ENCODE measurements around the gene TMEM141.
"Not testable (repeated sequence)": the region's sequence is repeated elsewhere in the genome, so short reads cannot be mapped to it uniquely, and the experiment has no call there.

TMEM141 gene

DNA sequence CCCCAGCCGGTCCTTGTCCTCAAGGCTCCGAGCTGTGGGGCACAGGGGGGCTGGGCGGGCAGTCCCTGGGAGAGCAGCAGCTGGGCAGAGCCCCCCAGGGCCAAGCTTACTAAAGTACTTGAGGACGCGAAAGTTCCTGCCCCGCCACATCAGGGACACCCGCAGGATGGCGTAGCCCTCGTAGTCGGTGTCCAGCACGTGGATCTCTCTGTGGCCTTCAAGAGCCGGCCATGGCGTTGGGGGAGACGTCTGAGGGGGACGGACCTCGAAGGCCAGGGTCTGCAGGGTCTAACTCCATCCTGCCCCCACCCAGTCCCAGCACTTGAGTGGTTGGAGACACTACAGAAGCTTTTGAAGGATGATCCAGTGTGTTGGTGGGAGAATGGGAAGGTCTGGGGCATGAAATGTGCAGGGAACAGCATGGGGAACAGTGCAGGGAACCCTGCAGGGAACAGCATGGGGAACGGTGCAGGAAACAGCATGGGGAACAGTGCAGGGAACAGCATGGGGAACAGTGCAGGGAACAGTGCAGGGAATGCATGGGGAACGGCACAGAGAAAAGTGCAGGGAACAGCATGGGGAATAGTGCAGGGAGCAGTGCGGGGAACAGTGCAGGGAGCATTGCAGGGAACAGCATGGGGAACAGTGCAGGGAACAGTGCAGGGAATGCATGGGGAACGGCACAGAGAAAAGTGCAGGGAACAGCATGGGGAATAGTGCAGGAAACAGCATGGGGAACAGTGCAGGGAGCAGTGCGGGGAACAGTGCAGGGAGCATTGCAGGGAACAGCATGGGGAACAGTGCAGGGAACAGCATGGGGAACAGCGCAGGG lies 35.6 kb upstream of the TMEM141 start:
- DNase-seq, result not testable (repeated sequence)

DNA sequence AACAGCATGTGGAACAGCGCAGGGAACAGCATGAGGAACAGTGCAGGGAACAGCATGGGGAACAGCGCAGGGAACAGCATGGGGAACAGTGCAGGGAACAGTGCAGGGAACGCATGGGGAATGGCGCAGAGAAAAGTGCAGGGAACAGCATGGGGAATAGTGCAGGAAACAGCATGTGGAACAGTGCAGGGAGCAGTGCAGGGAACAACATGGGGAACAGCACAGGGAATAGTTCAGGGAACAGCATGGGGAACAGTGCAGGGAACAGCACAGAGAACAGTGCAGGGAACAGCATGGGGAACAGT lies 35.1 kb upstream of the TMEM141 start:
- no peak for DNase-seq

DNA sequence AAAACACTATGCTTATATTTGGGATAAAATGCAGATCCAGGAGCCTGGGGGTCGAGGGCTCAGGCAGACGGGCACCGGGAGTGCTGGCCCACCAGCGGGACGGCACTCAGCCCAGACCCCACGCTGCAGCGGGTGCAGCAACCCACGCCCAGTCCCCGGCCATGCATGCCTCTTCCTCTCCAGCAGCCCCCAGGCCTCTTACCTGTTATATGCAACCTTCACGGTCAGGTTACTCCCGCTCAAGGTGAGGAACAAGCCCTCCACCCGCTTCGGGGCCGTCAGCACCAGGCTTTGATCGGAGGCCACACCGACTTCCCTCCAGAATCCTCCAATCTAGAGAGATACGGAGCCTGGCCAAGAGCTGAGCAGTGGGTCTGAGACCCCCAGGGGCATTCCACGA lies 34.3 kb upstream of the TMEM141 start:
- no peak for DNase-seq

DNA sequence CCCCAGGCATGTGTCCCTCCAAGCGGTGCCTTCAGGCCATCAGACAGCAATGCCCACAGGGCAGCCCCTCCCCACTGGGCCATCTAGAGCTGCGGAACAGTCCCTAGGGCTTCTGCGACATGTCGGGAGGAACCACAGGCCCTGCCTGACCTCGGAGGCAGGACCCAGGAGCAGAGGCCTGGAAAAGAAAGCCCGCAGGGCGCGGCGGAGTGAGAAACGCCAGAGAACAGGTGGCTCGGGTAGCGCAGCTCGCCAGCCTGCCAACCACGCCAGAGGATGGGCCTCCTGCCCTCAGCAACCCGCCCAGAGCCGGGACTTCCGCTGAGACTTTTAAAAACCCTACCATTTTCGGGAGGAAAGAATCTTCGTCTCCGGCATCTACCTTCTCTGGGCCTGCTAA lies 33.8 kb upstream of the TMEM141 start:
- DNase-seq, result no peak

DNA sequence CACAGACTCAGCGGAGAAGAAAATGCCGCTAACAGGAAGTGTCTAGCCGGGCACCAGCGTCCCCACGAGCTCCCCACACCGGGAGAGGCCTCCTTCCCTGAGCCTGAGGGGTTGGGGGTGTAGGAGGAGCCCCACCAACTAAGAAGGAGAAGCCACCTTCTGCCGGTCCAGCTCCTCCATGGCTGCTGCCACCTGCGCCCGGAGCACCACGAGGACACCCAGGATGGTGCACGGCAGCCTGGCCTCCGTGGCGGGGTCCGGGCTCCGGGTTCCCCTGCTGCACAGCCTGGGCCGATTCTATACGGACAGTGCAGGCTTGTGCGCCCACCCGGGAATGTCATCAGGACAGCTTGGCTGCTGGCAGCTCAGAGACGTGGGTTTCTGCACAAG lies 33.4 kb upstream of the TMEM141 start:
- no peak for DNase-seq

DNA sequence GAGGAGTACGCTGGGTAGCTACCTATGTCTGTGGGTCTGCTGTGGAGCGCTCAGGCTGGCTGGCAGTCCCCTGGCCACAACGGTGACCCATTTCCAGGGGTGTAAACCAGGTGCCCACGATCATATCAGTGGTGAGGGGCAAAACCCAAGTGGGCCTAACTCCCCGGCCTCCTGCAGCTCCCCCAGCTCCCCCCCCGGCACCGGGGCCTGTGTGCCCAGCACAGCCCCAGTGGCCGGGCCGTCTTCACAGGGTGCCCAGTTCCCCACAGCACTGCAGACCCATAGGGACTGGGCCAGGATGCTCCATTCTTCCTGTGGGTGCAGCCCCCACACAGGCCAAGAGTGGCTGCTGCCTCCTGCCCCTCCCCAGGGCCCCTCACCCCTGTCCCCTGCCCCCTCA lies 32.1 kb upstream of the TMEM141 start:
- DNase-seq, result no peak

DNA sequence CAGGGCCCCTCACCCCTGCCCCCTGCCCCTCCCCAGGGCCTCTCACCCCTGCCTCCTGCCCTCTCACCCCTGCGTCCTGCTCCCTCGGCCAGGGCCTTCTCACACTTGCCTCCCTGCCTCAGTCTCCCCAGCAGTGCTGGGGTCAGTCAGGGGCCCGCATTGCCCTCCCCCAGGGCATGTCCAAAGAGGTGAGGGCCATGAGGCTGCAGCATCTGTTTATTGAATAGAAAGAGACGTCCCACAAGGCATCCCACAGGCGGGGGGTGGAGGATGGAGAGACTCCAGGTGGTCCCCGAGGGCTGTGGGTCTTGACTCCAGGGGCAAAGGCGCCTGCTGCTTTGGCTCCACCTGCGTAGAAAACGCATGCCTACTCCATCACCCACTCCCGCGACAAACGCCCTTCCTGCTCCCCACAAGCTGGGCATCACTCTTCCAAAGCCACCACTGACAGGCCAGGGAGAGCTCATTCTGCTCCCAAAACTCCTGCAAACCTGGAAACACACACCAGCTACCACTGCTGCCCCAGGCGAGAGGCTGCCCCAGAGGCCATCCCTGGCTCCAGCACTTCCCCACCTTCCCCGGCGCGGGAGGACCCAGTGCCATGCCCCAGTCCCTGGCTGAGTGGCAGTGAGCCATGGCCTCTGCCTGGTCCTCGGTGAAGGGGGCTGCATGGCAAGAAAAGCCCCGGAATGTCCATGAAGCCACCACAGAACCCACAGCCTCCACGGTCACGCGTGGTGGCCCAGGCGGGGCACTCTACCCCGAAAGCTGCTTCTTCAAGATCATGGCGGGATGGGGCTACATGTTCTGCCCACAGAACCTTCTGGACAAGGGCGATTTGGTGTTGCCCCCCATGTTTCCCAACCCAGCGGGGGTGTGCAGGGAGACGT lies 31.5 kb upstream of the TMEM141 start:
- DNase-seq, result no peak

DNA sequence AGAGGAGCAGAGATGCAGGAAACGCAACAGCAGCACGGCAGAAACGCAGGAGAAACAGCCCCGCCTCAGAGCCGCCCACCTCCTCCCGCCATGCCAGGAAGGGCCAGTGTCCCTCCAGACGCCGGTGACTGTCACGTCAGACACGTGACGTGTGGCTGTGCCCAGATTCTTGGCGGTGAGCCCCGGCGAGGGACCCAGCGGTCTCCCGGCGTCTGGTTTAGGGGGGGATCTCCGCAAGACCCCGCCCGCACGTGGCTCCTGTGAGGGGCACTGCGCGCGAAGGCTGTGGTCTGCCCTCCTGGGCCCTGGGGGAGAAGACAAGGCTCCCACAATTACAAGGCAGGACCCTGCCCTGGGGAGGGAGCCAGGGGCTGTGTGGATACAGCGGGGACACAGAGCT lies 30.7 kb upstream of the TMEM141 start:
- no peak for DNase-seq

DNA sequence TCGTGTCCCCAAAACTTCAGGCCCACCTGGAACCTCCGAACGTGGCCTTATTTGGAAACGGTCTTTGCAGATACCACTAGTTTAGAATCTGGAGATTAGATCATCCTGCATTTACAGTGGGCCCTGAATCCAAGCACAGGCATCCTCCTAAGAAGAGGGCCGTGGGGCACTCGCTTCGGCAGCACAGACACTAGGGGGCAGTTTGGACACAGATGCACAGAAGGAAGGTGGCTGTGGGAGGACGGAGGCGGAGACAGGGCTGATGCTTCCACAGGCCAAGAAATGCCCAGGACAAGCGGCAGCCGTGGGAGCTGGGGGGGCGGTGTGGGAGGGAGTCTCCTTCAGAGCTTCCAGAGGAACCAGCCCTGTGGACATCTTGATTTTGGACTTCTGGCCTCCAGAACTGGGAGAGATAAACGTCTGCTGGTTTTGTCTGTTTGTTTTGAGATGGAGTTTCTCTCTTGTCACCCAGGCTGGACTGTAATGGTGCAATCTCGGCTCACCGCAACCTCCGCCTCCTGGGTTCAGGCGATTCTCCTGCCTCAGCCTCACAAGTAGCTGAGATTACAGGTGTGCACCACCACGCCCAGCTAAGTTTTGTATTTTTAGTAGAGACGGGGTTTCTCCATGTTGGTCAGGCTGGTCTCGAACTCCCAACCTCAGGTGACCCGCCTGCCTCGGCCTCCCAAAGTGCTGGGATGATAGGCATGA lies 30.2 kb upstream of the TMEM141 start:
- not testable (repeated sequence) for DNase-seq

DNA sequence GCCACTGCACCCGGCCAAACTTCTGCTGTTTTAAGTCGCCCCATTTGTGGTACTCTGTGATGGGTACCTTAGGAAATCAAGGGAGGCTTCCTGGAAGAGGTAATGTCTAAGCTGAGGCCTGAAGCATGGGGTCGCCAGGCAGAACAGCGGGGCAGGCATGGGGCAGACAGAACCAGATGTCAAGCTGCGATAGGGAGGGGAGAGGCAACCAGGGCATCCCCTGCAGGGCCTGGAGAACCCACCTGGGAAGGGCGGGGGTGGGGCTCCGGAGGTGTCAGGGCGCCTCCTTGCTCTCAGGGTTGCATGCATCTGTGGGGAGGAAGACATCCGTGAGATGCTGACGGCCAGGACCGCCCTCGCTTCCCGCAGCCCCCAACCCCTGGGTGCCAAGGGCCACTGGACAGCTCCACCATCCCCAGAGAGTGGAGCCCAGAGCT lies 29.6 kb upstream of the TMEM141 start:
- no peak for DNase-seq

DNA sequence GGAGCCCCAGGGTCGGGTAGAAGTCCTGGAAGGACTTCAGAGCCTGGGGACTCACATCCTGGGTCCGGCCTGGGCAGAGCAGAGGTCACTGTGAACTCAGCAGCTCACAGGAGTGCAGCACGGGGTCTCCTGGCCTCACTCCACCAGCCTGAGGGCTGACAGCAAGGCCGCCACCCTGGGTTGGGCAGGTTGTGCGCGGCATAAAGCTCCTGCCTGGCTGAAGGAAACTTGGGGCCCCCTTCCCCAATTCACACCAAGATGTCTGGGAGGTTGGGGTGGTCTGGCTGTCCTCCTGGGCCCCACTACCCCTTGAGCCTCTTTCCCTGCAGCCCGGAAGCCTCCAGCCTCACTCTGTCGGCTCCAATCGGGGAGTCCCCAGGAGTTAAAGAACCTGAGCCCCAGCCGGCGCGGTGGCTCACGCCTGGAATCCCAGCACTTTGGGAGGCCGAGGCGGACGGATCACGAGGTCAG lies 28.9 kb upstream of the TMEM141 start:
- DNase-seq, result no peak

DNA sequence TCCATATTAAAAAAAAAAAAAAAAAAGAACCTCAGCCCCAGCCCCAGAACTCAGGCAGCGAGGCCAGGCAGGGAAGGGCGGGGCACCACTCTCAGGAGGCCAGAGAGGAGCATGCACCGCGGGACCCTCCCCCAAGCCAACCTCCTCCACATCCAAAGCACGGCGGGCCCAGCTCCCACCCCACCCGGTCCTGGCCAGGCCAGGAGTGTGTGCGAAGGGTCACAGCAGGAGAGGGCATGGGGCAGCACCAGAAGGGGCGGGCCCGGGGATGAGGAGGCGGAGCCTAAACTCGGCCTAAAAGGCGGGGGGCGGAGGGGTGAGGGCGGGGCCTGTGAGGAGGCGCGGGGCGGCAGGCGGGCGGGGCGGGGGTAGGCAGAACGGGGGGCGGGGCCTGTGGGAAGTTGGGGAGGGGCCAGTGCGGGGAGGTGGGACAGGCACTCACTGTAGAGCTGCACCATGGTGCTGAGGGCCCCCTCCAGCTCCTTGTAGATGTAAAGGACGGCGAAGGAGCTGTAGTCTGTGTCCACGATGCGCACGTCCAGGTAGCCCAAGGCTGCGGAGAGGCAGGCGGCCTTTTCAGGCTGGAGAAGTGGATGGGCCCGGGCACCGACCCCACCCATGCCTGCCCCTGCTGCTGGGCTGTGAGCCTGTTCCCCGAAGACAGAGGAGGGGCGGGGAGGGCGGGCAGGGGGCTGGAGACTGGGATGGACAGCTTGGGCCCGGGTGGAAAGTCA lies 28.1 kb upstream of the TMEM141 start:
- DNase-seq, result no peak

DNA sequence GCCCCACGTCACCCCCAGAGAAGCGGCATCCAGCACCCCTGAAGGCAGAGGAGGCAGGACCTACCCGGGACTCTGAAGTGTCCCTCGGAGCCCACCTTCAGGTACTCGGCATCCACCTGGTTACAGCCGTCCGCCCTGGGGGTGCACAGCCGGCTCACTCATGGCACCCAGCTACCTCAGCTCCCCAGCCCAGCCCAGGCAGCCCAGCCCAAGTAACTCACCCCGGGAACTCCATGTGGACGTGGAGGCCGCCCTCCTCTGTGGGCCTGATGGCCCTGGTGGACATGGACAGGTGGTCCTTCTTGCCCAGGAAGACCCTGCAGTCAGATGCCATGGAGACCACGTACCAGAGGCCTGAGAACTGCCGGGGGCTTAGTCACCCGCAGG lies 27.5 kb upstream of the TMEM141 start:
- DNase-seq, result no peak

DNA sequence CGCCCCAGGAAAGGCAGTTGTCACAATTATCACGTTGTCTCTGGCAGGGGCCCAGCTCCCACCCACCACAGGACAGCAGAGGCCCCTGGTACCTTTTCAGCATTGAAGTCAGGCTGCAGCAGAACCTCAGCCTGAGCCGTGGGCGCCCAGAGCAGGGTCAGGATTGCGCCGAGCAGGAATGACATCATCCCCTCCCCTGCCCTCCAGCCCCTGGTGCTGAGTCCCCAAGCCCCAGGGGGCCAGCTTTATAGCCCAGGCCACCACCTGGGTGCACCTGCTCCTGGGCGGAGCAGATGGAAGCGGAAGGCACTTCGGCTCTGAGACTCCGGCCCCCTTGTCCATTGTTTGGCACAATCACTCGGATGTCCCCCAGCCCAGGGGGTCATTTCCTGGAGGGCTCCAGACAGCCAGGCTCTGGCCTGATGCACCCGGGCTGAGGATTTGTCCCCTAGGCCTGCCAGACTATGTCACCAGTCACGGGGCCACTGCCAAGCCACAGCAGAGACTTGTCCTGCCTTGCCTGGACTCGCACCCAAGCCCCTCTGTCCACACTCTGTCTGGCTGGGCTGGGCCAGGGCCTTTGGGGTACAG lies 26.7 kb upstream of the TMEM141 start, which contains the start of gene LCN15:
Gene LCN15, minus strand, starts transcription at position 218 of the 591 bp plus-strand sequence. Its CDS starts 30 bp downstream, at position 188.
- no peak for DNase-seq

DNA sequence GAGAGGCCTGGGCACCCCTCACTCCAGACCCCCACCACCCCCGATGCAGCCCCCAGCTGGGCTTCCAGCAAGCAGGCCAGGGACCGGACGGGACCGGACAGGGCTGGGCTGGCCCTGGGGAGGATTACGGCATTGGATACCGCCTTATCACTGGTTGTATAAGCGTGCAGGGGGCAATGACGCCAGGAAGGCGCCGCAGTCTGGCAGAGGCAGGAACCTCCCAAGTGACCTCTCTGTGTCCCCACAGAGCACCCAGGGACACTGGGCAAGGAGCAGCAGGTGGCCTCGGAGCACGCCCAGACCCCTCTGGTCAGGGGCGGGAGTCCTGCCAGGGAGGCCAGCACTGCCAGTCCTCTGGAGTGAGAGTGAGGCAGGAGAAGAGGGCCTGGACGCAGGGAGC lies 26.1 kb upstream of the TMEM141 start:
- no peak for DNase-seq

DNA sequence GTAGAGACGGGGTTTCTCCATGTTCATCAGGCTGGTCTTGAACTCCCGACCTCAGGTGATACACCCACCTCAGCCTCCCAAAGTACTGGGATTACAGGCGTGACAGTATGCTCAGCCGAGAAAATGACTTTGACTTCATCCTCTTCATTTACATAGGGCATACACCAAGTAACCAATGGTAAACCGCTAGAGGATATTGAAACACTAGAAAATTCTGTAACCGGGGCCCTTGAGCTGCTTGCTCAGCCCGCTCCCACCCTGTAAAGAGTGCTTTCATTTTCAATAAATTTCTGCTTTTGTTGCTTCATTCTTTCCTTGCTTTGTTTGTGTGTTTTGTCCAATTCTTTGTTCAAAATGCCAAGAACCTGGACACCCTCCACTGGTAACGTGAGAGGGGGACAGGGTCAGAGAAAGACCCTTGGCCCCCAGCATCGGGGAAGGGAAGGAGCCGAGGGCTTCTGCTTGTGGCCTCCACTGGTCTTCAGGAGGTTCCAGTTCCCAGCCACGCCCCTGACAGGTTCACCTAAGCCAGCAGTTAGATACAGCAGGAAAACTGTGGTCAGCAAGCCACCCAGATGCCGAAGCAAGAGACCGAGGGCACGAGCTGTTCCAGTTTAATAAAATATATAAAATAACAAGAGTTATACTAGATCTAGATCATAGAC lies 25.3 kb upstream of the TMEM141 start:
- DNase-seq, result not testable (repeated sequence)

DNA sequence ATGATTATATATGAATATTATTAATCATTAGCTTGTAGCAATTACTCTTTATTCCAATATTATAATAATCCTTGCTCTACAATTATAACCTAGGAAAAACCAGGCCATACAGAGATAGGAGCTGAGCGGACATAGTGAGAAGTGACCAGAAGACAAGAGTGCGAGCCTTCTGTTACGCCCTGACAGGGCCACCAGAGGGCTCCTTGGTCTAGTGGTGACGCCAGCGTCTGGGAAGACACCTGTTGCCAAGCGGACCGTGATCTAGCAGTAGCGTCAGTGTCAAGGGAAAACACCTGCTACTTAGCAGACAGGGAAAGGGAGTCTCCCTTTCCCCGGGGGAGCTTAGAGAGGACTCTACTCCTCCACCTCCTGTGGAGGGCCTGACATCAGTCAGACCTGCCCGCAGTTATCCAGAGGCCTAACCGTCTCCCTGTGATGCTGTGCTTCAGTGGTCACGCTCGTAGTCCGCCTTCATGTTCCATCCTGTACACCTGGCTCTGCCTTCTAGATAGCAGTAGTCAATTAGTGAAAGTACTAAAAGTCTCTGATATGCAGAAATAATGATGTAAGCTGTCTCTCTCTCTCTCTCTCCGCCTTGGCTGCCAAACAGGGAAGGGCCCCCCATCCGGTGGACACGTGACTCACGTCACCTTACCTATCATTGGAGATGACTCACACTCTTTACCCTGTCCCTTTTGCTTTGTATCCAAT lies 24.6 kb upstream of the TMEM141 start:
- DNase-seq, result not testable (repeated sequence)

DNA sequence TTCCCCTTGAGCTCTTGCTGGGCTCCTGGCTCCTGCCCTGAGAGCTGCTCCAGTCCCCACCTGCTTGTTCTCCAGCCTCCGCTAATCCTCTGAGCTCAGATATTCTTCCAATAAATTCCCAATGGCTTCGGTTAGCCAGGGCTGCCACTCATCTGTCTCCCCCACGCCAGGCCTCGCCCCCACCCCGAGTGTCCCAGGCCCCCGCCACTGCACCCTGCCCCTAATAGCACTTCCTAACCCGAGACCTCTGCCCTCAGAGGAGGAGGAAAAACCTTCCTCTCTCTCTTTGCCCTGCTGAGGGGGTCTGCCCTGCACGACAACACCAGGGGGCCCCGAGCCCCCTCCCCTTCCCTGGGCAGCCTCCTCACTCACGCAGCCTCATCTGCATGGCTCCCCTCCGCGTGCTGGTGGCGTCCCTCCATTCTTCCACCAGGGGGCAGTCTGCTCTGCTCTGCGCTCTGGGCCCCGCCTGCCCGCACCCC lies 21.4 kb upstream of the TMEM141 start:
- DNase-seq, result no peak

DNA sequence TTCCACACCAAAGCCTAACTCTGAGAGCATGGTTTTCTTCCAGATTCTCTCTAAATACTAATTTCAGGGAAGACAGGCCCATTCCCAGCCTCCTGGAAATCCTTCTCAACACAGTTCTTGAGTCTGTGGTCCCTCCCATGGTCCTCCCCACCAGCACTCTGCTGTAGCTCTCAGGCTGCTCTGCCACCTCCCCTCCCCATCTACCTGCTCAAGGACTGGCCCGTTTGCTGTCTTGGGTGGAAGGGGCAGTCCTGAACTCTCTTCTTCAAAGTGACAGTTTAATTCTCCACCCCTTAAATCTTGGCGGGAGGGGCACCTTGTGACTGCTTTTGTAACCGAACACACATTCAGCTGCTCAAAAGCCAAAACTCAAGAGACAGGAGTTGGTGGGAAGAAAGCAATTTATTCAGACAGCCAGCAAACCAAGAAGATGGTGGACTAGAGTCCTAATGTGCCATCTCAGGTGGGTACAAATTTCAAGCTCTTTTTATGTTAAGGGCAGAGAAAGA lies 19.2 kb upstream of the TMEM141 start:
- DNase-seq, result no peak

DNA sequence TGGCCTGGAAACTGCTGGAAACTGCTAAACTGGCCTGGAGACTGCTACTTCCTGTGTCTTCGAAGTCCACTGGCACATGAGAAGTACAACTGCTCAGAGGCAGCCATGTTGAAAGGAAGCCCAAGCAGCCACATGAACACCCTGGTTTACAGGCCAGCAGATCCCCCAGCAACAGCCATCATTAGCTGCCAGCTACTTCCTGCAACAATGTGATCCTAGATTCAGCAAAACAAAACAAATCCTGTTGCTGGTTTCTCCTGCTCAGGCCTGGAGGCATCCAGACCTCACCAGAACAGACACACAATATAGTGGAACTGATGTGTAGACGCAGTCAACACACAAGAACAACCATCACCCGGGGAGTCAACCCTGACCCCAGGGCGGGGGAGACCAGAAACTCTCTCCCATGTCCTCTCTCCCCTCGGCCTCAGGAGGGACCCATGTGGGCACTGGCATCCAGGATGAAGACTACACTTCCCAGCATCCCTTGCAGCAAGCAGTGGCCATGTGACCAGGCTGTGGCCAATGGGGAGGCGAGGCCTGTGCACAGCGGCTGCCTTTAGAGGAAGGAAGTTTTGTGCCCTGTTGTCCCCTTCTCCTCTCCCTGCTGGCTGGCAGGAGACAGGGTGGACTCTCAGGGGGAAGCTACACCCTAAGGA lies 17.6 kb upstream of the TMEM141 start:
- DNase-seq, result no peak
